ENCODE data around the gene RNASE2. TPM values are rescaled to one million over a fixed set of nuclear protein-coding genes. Genes with fewer than 3 reads are reported as not detected.

Gene RNASE2
- total and polyA plus RNA-seq, 2 donors (not counting 3 experiments of a cell fraction or from before 2014, with no cell fraction given) = not detected

DNA sequence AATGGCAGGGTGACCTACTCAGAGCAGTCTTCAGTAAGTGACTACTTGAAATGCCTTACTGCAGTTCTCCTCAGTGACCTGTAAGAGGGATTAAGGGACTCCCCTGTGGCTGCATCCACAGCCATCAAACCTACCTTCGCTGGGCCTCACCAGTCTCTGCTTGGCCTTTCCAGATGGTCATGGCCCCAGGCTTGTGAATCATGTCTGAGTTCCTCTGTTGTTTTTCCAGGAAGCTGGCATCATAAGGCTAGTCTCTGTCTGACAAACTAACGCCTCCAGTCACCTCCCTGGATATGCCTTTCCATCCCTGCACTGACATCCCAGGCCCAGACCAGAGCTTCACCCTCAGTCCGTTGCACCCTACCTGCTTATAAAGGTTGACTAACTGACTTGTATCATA lies 14.0 kb downstream of the RNASE2 start:
- TF ChIP-seq JUN (IDR thresholded peaks at IDR 0.05; ENCODE audit: borderline replicate concordance, insufficient read depth, insufficient read length, low read depth) = no peak
- intact Hi-C loops (cut with micrococcal nuclease) = no loop called here
- Histone ChIP-seq H3K9me1 (replicated peaks; ENCODE audit: control insufficient read depth, extremely low read depth, insufficient read depth, low read length) (no peaks in the 10 kb centered on the region), H2AFZ (ENCODE audit: low read depth, low read length) (peak overlapping the region; percentile 22), H3K27ac (ENCODE audit: insufficient read depth, low read depth, low read length) (no peak overlapping the region), H3K36me3 (ENCODE audit: control insufficient read depth in 2 of 2, extremely low read depth in 1 of 2, insufficient read depth in 2 of 2, low read length in 2 of 2) (no peaks in the 10 kb centered on the region), H3K4me2 (ENCODE audit: insufficient read depth, low read length) (no peak overlapping the region), H3K4me1 (ENCODE audit: control insufficient read depth, extremely low read depth, insufficient read depth, low read length) (peaks cover 11% of the 10 kb centered on the region), H3K4me3 (replicated peaks in 1 of 3; ENCODE audit: insufficient read depth in 1 of 3, low read depth in 1 of 3, low read length in 3 of 3) (no peak overlapping the region), H3K9me3 (replicated peaks; ENCODE audit: control insufficient read depth, insufficient read depth, low read length) (no peaks in the 10 kb centered on the region), H3K79me2 (ENCODE audit: control insufficient read depth, insufficient read depth, low read length) (no peaks in the 10 kb centered on the region), H4K20me1 (replicated peaks; ENCODE audit: control insufficient read depth, extremely low read depth, insufficient read depth, low read length) (no peaks in the 10 kb centered on the region), H3K27me3 (ENCODE audit: control insufficient read depth in 2 of 2, insufficient read depth in 2 of 2, low read length in 2 of 2) (peaks cover 10 to 17% of the 10 kb centered on the region in 2 experiments), H3K9ac (replicated peaks; ENCODE audit: extremely low read depth, insufficient read depth, low read length) (no peak overlapping the region)
- no TSS peak for BruUV-seq (replicated peaks)
- dilution Hi-C loops (cut with MboI; ENCODE audit: extremely low pct_ligation_motif_present, low sequenced_read_pairs) = no loop called here
- FAIRE-seq = peak; percentile 8
- no peak for DNase-seq (ENCODE audit: low read depth, low spot score)
- CTCF ChIA-PET = interaction anchor here (1.8 to 5.5 kb wide), 3 partner anchors 34 to 110 kb away, joined by 8 to 103 read pairs (median 24); no protein-coding TSS in a partner anchor
- POLR2A ChIA-PET = no interaction called here

DNA sequence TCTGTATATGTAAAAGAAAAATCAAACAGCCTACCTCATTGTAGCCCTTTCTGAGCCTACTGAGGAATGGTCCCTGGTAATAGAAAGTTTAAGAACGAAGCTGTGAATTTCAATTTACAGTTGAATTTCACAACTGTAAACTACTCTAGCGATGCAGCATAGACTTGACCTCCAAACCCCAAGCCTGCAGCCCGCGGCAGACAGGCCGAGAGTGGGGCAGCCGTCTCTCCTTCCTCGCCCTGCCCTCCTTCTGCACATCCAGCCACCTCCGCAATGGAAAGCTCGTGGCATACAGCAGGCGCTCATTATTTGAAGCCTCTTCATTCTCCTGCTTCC lies 15.3 kb downstream of the RNASE2 start:
- Histone ChIP-seq H3K36me3 (ENCODE audit: control insufficient read depth in 2 of 2, extremely low read depth in 1 of 2, insufficient read depth in 2 of 2, low read length in 2 of 2) (no peaks in the 10 kb centered on the region), H3K79me2 (ENCODE audit: control insufficient read depth, insufficient read depth, low read length) (no peaks in the 10 kb centered on the region), H3K27ac (ENCODE audit: insufficient read depth, low read depth, low read length) (no peak overlapping the region), H3K9me1 (replicated peaks; ENCODE audit: control insufficient read depth, extremely low read depth, insufficient read depth, low read length) (no peaks in the 10 kb centered on the region), H3K27me3 (ENCODE audit: control insufficient read depth in 2 of 2, insufficient read depth in 2 of 2, low read length in 2 of 2) (peaks cover 8 to 17% of the 10 kb centered on the region in 2 experiments), H3K4me2 (ENCODE audit: insufficient read depth, low read length) (peak overlapping the region; percentile 83), H3K4me3 (replicated peaks in 1 of 3; ENCODE audit: insufficient read depth in 1 of 3, low read depth in 1 of 3, low read length in 3 of 3) (peak overlapping the region in 2 of 3 experiments; percentile 55 to 64), H4K20me1 (replicated peaks; ENCODE audit: control insufficient read depth, extremely low read depth, insufficient read depth, low read length) (no peaks in the 10 kb centered on the region), H3K9ac (replicated peaks; ENCODE audit: extremely low read depth, insufficient read depth, low read length) (no peak overlapping the region), H2AFZ (ENCODE audit: low read depth, low read length) (peak overlapping the region; percentile 91), H3K9me3 (replicated peaks; ENCODE audit: control insufficient read depth, insufficient read depth, low read length) (no peaks in the 10 kb centered on the region), H3K4me1 (ENCODE audit: control insufficient read depth, extremely low read depth, insufficient read depth, low read length) (peaks cover 21% of the 10 kb centered on the region)
- CTCF ChIA-PET = interaction anchor here (0.6 to 5.5 kb wide), 60 partner anchors 8 to 652 kb away, joined by 3 to 103 read pairs (median 4); partner anchors contain the start of genes PARP2, RNASE1, RNASE4 and SLC39A2
- intact Hi-C loops (cut with micrococcal nuclease) (loop anchor here (2.0 to 10.0 kb wide), 7 partner anchors 18 to 358 kb away; partner anchors contain the start of genes METTL17, RNASE4, RNASE6 and TMEM253), dilution Hi-C loops (cut with MboI; ENCODE audit: extremely low pct_ligation_motif_present, low sequenced_read_pairs) (no loop called here)
- FAIRE-seq (no peak), DNase-seq (ENCODE audit: low read depth, low spot score) (no peak)
- TF ChIP-seq EZH2 (IDR thresholded peaks at IDR 0.05; ENCODE audit: borderline replicate concordance, low read depth, low read length, severe bottlenecking) (no peak), GATA2 (IDR thresholded peaks at IDR 0.05; ENCODE audit: insufficient read depth, insufficient read length, low read depth, low read length) (no peak), MYC (IDR thresholded peaks at IDR 0.05; ENCODE audit: low read depth, low read length) (no peak), POLR2AphosphoS5 (IDR thresholded peaks at IDR 0.05; ENCODE audit: insufficient read depth, low read depth, low read length) (no peak), FOS (IDR thresholded peaks at IDR 0.05; ENCODE audit: borderline replicate concordance, insufficient read depth, low read length) (no peak), JUN (IDR thresholded peaks at IDR 0.05; ENCODE audit: borderline replicate concordance, insufficient read depth, insufficient read length, low read depth) (no peak), POLR2A (IDR thresholded peaks at IDR 0.05; ENCODE audit: low read depth, low read length) (no peak)
- TF ChIP-seq, protein P1, sequence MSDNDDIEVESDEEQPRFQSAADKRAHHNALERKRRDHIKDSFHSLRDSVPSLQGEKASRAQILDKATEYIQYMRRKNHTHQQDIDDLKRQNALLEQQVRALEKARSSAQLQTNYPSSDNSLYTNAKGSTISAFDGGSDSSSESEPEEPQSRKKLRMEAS (IDR thresholded peaks at IDR 0.05; ENCODE audit: insufficient read depth, insufficient read length) = no peak
- TF ChIP-seq, protein P2, sequence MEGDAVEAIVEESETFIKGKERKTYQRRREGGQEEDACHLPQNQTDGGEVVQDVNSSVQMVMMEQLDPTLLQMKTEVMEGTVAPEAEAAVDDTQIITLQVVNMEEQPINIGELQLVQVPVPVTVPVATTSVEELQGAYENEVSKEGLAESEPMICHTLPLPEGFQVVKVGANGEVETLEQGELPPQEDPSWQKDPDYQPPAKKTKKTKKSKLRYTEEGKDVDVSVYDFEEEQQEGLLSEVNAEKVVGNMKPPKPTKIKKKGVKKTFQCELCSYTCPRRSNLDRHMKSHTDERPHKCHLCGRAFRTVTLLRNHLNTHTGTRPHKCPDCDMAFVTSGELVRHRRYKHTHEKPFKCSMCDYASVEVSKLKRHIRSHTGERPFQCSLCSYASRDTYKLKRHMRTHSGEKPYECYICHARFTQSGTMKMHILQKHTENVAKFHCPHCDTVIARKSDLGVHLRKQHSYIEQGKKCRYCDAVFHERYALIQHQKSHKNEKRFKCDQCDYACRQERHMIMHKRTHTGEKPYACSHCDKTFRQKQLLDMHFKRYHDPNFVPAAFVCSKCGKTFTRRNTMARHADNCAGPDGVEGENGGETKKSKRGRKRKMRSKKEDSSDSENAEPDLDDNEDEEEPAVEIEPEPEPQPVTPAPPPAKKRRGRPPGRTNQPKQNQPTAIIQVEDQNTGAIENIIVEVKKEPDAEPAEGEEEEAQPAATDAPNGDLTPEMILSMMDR (IDR thresholded peaks at IDR 0.05; ENCODE audit: extremely low read depth in 1 of 2, insufficient read depth in 1 of 2, low read depth in 1 of 2, low read length in 2 of 2) = no peak
- BruUV-seq (replicated peaks) = no TSS peak
- POLR2A ChIA-PET = interaction anchor here (1.3 kb wide), 1 partner anchor 628 kb away, joined by 3 read pairs; no protein-coding TSS in a partner anchor
